DOHH2 (cell line): Measurements from ENCODE around the gene IRAK1BP1.

ENCODE experiments used
- EZH2phosphoT487 ChIP-seq: fragments of 200-600 bp; sonication (generic); IDR thresholded peaks from 2 replicates; pipeline ENCODE4 v1.6.1; 2017; ENCODE audit warnings: borderline replicate concordance, mild to moderate bottlenecking, antibody characterized with exemption, low read length, moderate library complexity, mixed read lengths
- TF ChIP-seq, protein P1 (sequence below): fragments of 200-600 bp; sonication (generic); IDR thresholded peaks from one replicate; pipeline ENCODE4 v1.5.1; 2014; ENCODE audit warnings: antibody characterized with exemption, mild to moderate bottlenecking, low read depth, low read length; ENCODE audit not compliant: poor library complexity, severe bottlenecking

- TF ChIP-seq, protein P1, sequence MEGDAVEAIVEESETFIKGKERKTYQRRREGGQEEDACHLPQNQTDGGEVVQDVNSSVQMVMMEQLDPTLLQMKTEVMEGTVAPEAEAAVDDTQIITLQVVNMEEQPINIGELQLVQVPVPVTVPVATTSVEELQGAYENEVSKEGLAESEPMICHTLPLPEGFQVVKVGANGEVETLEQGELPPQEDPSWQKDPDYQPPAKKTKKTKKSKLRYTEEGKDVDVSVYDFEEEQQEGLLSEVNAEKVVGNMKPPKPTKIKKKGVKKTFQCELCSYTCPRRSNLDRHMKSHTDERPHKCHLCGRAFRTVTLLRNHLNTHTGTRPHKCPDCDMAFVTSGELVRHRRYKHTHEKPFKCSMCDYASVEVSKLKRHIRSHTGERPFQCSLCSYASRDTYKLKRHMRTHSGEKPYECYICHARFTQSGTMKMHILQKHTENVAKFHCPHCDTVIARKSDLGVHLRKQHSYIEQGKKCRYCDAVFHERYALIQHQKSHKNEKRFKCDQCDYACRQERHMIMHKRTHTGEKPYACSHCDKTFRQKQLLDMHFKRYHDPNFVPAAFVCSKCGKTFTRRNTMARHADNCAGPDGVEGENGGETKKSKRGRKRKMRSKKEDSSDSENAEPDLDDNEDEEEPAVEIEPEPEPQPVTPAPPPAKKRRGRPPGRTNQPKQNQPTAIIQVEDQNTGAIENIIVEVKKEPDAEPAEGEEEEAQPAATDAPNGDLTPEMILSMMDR, result no peak
- no peak for TF ChIP-seq EZH2phosphoT487
Observed at GRCh38 chr6:78883651-78884050, 16.3 kb downstream of the IRAK1BP1 start.
